ENCODE data around the gene ATP6V1G3.
"Not testable (repeated sequence)": the region's sequence is repeated elsewhere in the genome, so short reads cannot be mapped to it uniquely, and the experiment has no call there.

Gene ATP6V1G3, protein sequence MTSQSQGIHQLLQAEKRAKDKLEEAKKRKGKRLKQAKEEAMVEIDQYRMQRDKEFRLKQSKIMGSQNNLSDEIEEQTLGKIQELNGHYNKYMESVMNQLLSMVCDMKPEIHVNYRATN

DNA sequence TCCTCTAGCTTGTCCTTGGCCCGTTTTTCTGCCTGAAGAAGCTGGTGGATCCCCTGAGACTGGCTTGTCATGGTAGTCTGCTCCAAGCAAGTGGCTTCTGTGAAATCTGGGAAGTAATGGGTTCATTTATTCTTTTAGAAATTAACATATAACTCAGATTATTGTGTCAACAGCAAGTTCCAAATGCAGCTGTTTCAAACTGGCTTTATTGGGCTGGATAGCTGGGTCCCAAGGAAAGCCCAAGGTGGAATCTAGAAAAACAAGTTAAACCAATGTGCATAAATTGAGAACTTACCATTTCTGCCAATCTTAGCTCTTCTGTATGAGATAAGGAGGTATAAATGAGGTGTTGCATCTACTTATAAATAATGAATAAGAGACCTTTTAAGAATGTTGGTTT lies at the start of gene ATP6V1G3:
ATP6V1G3 (minus strand) TSS at position 101 of the 400 bp plus-strand sequence; CDS start at position 71, 30 bp downstream.
- DNase-seq, result no peak

DNA sequence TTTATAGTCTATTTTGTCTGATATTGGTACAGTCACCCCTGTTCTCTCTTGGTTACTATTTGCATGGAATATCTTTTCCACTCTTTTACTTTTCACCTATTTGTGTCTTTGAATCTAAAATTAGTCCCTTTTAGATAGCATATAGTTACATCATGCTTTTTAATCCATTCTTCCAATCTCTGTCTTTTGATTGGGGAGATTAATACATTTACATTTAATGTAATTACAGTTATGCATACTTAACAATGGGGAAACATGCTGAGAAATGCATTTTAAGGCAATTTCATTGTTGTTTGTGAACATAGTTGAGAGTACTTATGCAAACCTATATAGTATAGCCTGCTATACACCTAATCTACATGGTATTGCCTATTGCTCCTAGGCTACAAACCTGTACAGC lies 48.4 kb upstream of the ATP6V1G3 start:
- no peak for DNase-seq

DNA sequence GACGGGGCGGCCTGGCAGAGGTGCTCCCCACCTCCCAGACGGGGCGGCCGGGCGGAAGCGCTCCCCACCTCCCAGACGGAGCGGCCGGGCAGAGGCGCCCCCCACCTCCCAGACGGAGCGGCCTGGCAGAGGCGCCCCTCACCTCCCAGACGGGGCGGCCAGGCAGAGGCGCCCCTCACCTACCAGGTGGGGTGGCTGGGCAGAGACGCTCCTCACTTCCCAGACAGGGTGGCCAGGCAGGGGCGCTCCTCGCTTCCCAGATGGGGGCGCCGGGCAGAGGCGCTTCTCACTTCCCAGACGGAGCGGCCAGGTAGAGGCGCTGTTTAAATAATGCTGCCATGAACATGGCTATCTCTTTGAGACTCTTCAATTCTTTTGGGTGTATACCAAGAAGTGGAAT lies 43.7 kb upstream of the ATP6V1G3 start:
- no peak for DNase-seq

DNA sequence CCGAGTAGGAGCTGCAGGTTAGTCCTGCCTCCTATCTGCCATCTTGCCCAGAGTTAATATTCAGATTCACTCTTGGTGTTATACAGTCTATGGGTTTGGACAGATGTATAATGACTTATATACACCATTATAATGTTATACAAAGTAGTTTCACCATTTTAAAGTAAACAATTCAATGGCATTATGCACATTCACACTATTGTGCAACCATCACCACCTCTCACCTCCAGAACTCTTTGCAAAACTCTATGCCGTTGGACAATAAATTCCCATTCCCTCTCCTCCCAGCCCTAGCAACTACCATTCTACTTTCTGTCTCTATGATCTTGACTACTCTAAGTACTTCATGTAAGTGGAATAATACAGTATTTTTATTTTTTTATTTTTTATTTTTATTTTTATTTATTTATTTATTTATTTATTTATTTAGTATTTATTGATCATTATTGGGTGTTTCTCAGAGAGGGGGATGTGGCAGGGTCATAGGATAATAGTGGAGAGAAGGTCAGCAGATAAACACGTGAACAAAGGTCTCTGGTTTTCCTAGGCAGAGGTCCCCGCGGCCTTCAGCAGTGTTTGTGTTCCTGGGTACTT lies 42.8 kb upstream of the ATP6V1G3 start:
- DNase-seq, result not testable (repeated sequence)

DNA sequence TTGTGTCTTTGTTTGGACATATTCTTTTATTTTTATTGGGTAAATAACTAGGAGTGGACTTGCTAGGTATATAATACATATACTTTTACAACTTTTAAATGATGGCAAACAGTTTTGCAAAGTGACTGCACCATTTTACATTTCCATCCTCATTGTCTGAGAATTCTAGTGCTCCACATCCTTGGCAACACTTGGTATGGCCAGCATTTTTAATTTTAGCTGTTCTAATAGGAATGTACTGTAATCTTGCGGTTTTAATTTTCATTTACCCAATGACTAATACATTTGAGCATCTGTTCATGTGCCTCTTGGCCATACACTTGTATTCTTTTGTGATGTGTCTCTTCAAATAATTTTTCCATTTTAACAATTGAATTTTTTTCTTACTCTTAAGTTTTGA lies 37.0 kb upstream of the ATP6V1G3 start:
- no peak for DNase-seq

DNA sequence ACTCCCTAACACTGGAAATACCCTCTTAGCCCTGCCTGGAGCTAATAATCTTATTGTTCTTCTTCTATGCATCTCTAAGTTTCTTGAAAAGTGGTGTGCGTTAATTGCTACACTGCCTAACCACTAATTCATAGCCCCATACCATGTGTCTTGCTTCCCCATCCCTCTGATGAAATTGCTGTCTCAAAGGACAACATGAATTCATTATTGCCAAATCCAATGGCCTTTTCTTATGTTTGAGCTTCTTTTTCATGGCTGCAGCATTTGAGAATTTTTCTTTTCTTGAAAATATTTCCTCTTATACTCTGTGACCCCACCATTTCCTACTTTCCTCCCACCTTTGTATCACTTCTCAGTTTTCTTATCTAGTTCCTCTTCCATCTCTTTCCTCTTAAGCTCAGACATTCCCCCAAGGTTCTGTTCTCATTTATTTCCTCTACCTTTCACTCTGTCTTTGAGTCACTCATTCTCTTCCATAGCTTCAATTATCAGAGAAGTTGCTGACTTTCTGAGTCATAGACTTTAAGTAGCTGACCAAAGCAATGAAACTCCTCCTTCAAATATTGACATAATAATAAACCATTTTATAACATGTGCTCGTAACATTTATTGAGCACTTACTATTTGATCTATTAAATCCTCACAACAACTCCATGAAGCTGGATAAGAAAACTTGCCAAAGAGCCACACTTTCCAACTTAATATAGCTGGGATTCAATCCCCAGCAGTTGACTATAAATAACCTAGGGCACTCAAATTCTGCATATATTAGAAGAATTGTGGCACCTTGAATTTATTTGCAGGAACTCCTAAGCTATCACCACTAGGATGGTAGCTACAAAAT lies 35.5 kb upstream of the ATP6V1G3 start:
- no peak for DNase-seq

DNA sequence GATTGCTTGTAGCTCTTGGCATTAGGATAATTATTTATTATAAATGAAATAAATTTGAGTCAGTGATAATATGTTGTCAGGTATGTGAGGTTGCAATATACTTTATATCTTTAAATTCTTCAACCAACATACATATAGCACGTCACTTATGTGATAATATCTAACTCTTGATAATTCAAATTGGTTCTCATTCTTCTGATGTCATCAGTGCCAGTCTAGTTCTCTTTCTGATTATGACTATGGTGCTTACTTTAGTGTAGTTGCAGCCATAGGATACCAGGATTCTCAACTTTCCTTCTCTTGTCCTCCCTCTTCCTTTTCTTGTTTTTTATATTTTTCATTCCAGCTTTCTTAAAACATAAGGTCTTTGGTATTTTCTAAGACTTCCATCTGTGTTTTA lies 34.8 kb upstream of the ATP6V1G3 start:
- no peak for DNase-seq

DNA sequence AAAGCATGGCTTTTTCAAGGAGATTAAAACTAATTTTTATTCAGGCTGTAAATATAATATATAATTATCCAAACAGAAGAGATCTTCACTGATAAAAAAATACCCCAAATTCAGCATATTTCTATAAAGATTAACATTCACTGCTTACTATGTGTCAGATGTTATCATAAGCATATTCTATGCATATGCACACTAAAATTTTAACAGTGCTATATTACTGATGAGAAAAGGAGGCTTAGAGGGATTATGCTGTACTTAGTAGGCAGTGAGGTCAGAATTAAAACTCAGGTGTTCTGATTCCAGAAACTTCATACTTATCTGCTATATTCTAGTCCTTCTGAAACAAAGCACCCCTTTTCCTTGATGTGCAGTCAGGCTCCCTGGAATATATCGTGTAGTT lies 33.8 kb upstream of the ATP6V1G3 start:
- no peak for DNase-seq

DNA sequence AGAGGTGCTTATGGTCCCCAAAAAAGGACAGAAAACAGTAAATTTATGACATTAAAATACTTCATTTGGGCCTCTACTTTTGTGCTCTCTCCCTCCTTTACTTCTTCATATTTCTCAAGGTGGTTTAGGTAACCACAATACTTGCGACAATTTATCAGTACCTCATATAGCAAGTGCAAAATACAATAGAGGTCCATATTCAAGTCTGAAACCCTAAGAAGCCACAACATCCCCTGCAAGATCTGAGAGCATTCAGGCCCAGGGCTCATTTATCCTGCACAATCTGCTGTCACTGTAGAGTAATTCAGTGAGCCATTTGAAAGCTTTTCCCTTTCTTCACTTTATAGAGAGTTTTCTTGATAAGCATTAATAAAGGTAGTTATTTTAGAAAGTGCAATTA lies 24.2 kb upstream of the ATP6V1G3 start:
- DNase-seq, result no peak

DNA sequence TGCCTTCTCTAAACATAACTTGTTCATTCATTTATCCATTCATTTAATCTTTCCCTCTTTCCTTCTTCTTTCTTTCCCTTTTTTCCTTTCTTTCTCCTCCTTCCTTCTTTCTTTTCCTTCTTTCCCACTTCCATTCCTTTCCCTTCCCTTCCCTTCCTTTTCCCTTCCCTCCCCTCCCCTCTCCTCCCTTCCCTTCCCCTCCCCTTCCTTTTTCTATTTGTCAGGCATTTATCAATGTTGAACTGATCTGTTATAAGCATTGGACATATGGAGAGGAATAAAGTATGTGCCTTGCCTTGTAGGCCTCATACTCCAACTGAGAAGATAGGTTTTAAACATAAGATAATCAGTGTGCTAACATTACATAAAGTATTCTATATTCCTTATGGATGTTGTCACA lies 23.7 kb upstream of the ATP6V1G3 start:
- no peak for DNase-seq

DNA sequence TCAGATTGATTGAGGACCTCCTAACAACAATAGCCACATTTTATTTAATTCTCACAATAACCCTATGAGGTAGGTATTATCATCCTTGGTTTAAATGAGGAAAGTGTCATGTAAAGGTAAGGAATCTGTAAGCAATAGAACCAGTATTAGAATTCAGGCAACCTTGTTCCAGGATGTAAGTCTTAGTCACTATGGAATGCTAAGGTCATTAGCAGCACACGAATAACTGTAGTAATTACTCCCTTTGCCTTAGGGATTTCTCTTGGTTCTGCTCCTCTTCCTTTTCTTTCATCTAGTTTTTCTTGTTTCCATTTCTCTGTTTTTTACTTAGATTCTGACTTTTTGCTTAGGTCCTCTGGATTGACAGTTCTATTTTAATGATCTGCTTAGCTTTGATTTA lies 23.1 kb upstream of the ATP6V1G3 start:
- DNase-seq, result no peak

DNA sequence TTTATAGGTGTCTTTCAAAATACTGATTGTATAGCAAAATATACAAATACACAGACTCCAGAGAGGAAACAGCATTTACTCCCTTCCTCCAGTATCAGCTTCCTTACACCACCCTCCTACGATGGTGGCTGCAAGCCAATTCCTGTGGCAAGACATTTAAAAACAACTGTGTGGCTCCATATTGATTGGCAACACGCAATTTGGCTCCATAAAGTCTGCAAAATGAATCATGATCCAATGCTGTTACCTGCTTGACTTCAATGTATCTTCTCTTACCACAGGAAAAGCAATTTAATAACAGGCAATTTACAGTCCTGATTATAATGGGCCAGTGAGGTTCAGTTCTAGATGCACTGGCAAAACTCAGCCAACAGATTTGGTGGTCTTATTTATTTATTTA lies 19.7 kb upstream of the ATP6V1G3 start:
- DNase-seq, result no peak

DNA sequence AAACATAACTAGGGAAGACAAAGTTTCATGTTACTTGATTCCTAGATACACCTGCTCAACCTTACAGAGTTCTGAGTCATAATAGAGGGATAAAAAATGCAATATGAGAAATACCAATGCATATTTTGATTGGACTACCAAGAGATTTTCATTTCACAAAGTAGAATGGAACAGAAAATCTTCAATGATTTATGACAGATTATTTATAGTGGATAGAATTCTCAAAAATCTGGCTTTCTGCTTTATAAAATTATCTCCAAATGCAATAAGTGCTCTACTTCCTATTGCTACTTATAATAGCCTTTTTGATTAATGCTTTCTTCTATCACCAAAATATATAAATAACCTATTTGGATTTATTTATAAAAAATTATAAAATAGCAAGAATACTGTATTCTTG lies 18.9 kb upstream of the ATP6V1G3 start:
- no peak for DNase-seq

DNA sequence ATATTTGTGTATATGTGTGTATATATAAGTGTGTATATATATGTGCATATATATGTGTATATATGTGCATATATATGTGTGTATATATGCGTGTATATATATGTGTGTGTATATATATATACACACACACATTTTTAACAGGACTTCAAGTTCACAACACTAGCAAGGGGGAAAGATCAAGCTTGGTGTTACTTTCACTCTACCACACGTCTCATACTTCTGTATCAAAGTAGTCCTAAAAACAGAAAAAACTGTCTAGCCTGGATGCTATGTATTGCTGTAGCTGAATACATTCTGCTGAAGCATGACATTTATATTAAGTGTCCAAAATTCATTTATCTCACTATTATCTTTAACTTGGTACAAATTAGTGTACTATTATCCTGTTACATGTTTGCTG lies 17.9 kb upstream of the ATP6V1G3 start:
- DNase-seq, result no peak

DNA sequence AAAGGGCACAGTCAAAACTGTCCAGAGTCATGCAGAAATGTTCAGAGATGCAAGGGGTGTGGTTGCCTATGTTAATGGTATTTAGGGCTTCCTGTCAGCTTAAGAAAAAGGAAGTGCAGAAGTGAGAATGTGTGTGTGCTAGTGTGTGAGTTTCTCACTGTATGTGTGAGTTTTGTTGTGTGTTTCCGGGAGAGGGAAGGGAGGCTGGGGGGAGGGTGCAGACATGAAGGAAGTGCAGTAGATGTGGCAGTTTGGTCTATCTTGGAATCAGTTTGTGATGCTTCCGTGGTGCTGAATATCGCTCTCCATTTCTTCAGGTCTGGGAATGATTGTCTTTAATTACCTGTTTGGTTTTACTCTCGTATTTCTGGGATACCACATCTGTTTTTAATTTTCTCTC lies 16.5 kb upstream of the ATP6V1G3 start:
- DNase-seq, result peak; percentile 47

DNA sequence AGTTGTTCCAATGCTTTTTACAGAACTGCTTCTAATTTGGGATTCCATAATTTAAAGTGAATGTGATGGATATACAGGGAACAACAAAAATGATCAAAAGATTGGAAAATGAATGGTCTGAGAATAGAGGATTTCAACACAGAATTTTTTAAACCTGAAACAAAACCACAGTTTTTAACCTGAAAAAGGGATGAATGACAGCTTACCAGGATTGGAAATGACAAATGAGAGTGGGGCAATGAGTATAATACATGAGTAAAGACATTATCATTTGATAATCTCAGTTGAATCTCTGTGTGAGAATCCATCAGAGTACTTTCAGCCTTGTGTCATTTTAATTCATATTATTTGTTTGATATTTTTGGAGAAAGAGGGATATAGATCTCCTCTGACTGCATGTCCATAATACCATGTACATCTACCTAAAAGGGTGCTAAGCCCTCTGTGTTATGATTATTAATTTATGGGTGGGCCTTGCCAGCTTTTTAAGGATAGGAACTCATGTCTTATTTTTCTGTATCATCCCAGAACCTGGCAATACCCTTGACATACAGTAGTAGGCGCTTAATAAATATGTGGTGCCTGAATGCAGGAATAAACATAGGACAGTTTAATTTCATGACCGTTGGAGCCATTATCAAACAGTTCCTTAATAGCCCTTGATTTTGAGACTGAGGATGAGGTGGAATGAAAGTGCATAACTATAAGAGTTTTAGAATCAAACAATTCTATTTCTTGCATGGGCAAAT lies 12.4 kb upstream of the ATP6V1G3 start:
- no peak for DNase-seq

DNA sequence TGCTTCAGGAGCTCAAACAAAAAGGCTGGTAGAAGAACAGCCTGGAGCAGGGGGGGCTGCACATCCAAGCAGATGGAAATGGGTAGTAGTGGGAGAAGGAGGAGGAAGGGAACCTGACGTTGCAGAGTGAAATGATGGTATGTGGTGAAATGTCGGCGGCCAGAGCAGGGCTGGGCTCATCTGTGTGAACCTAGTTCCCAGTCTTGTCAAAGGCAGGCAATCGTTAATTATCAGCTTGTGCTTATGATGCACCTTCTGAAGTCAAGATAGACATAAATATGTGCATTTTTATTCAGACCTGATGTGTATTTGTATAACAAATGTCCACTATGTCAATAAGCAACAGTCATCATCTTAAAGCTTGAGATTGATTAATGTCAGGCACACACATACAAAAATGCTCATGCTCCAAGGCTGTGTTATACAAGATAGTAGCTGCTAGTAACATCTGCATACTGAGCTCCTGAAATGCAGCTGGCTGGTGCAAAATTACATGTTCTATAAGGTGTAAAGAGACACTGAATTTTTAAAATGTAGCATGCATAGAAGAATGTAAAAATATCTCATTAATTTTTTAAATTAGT lies 10.6 kb upstream of the ATP6V1G3 start:
- DNase-seq, result no peak

DNA sequence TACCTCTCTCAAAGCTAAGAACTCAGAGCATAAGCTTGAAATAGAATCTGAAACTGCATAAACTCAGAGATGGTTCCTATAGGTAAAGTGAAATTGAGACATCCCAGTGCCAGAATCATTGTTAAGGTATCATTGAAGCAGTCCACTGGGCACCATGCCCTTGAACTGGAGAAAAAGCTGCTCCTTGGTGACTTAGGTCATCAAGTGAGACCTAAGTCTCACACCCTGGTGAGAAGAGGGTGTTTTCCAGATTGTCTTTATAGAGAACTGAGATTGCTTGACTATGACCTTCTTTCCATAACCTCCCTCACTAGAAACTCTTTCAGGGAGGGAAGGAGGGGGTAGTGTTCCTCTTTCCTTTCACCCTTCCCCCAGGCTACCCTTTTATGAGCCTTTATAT lies 9.4 kb upstream of the ATP6V1G3 start:
- DNase-seq, result no peak

DNA sequence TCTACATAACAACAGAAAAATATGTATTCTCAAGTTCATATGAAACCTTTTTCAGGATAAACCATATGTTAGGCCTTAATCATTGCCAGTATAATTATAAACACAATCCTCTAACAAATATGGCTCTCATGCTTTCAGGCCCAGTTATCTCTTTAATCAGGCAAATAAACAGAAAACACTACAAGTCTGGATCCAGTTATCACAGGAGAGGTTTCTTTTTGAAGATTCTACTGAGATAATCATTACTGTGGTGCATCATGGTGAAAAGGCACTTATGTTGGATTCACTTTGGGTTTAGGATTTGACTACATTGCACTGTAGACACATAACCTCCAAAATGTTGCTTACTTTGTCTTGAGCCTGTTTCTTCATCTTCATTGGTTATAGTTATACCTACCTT lies 8.4 kb upstream of the ATP6V1G3 start:
- no peak for DNase-seq

DNA sequence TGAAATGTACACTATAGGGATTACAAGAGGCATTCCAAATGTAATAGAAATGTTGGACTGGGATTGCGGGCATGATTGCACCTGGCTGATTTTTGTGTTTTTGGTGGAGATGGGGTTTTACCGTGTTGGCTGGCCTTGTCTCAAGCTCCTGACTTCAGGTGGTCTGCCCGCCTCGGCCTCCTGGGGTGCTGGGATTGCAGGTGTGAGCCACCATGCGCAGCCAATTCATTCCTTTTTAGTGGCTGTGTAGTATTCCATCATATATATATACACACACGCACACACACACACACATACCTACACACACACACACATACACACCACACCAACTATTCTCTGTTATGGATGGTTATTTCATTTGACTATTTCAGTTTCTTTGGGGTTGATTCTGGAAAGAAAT lies 4.7 kb upstream of the ATP6V1G3 start:
- DNase-seq, result no peak

DNA sequence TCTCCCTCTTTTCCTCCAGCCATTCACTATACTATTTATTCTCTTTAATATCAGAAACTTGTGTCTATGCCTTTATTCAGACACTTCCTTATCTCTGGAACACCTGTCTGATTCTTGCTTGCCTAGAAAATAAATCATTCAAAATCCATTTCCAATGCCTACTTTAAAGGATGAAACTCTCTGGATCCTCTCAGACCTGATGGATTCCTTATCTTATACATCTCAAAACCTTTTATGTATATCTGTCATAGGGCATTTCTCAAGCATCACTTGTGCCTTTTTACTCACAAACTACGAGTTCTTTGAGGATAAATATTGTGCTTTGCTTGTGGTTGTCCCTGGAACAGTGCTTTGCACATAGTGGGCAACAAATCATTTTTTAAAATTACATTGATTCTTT lies 3.8 kb upstream of the ATP6V1G3 start:
- no peak for DNase-seq

DNA sequence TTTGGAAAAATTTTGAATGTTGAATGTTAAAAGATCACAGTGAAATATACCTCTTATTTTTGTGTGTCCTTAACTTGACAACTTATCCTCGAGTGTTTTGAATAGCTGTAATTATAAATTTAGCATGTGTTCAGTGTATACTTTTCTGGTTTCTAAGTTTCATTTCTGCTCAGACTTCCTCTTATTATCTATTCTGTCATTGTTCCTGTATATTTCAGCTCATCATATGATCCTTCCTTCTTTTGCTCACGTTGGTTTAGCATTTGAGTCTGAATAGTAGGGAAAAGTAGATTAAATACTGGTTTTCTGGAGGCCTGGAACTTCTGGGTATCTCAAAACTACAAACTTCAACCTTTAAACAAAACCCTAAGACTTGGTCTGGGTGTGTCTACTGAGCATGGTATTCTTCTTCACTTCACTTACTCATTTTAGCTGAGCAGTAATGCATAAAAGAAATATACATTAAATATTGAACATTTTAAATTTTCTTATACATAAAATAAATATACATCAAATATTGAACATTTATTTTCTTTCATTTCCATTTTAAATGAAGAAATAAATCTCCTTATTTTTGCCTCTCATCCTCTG lies 3.3 kb upstream of the ATP6V1G3 start:
- DNase-seq, result no peak

DNA sequence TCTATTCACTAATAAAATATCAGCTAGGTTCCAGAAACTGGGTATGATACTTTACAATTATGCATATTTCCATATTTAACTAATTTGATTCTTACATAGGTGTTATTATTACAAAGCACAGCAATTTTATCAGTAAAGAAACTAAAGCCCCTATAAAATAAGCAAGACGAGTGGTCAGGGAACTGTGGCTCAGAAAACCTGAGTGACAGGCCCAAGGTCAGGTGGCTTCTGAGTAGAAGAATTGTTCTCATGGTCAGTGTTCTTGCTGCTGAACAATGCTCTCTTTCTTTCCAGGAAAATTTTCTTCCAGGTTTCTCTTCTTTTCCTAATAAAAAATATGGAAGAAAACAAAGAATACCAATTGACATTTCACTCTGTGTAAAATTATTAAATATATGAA lies 2.2 kb upstream of the ATP6V1G3 start:
- DNase-seq, result no peak
